Effector memory CD8-positive, alpha-beta T cell (primary cell): ENCODE data around the gene ADCY6.

ENCODE experiments used
- ATAC-seq: fragments of 150-1000 bp; cut with Tn5 transposase; replicated peaks from 2 replicates; pipeline ENCODE4 v1.10.0; 2021; ENCODE audit warnings: mild to moderate bottlenecking, moderate library complexity
- DNase-seq, 3 experiments: peaks; one replicate each; pipeline ENCODE4 v3.0.0; 2021
- H3K27ac Mint-ChIP-seq, 2 donors: one replicate each; pipeline ENCODE4 v1.8.0; 2022; ENCODE audit warnings: mild to moderate bottlenecking in 2 of 2, mixed read lengths in 2 of 2, moderate library complexity in 2 of 2
- H3K27me3 Mint-ChIP-seq, 2 donors: one replicate each; pipeline ENCODE4 v1.8.0; 2022; ENCODE audit warnings: mixed read lengths in 2 of 2
- H3K36me3 Mint-ChIP-seq: one replicate; pipeline ENCODE4 v1.8.0; 2022; ENCODE audit warnings: mild to moderate bottlenecking, moderate library complexity, mixed read lengths; ENCODE audit not compliant: insufficient read depth
- H3K4me1 Mint-ChIP-seq, 2 donors: one replicate each; pipeline ENCODE4 v1.8.0; 2022; ENCODE audit warnings: low read depth in 2 of 2, mixed read lengths in 2 of 2
- H3K4me3 Mint-ChIP-seq, 2 donors: one replicate each; pipeline ENCODE4 v1.8.0; 2022; ENCODE audit warnings: mild to moderate bottlenecking in 2 of 2, mixed read lengths in 2 of 2, moderate library complexity in 2 of 2
- H3K9me3 Mint-ChIP-seq, 2 donors: one replicate each; pipeline ENCODE4 v1.8.0; 2022; ENCODE audit warnings: mixed read lengths in 2 of 2

ADCY6 gene

GRCh38 chr12:48786591-48787544, 2.0 kb downstream of the ADCY6 start:
- peaks cover 62 to 80% of the 10 kb centered on the region in 2 donors for H3K27me3 Mint-ChIP-seq
- H3K9me3 Mint-ChIP-seq = no peaks in the 10 kb centered on the region
- H3K36me3 Mint-ChIP-seq = no peaks in the 10 kb centered on the region
- H3K27ac Mint-ChIP-seq = no peak overlapping the region
- no peak for ATAC-seq
- H3K4me3 Mint-ChIP-seq = no peak overlapping the region
- DNase-seq = no peak
- peaks cover 8 to 9% of the 10 kb centered on the region in 2 donors for H3K4me1 Mint-ChIP-seq

DNA sequence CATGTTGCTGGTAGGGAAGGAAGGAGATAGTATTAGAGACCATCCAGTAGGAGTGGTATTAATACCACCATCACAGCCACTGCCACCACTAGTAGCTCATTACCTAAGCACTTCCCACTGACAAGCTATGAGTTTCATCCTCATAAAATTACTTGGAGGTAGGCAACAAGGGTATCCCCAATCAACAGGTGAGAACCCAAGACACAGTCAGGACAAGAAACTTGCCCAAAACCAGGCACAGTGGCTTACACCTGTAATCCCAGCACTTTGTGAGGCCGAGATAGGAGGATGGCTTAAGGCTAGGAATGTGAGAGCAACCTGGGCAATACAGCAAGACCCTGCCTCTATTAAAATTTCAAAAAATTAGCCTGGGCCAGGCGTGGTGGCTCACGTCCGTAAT, 5.5 kb downstream of the ADCY6 start:
- Mint-ChIP-seq H3K9me3 (no peaks in the 10 kb centered on the region), H3K4me1 (peaks cover under 1 to 1% of the 10 kb centered on the region in 2 donors), H3K27me3 (peaks cover 46 to 63% of the 10 kb centered on the region in 2 donors), H3K36me3 (no peaks in the 10 kb centered on the region), H3K27ac (no peak overlapping the region), H3K4me3 (no peak overlapping the region)
- no peak for ATAC-seq
- no peak for DNase-seq

DNA sequence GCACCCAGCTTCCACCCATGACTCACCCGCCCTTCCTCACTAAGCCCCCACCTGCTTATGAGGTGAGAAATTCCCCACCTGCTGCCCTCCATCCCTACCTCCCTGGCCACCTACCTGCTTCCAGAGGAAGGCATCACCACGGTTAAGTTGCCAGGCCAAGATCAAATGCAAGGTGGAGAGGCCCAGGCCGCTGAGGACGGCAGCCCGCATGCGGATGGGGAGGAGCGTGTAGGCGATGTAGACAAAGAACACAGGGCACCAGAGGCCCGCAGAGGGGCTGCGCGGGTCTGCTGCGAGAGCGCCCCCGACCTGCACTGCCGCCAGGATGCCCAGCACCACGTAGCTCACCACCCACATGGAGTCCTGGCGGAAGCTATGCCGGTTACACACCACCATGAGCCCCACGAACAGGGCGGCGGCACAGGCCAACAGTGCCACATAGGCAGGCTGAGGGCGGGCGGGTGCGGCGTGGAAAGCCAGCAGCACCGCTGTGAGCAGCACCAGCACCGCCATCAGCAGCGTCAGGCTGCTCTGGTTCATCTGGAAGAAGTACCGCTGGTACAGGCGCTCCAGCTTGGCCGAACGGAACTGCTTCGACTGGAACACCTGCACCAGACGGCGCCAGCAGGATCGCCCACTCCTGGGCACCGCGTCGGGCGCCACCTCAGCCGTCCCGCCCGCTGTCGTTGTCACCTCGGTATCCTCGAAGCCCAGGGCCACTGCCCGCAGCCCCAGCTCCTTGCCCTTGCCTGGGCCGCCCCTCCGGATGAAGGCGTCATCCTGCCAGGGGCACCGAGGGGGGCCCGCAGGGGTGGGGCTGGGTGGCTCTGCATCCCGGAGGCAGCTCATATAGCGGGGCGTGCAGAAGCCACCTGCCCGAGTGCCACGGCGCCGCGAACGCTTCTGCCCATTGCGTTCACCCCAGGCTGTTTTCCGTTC, 6.2 kb downstream of the ADCY6 start:
- Mint-ChIP-seq H3K9me3 (no peaks in the 10 kb centered on the region), H3K4me3 (no peak overlapping the region), H3K4me1 (no peaks in the 10 kb centered on the region), H3K27me3 (peaks cover 39 to 58% of the 10 kb centered on the region in 2 donors), H3K36me3 (no peaks in the 10 kb centered on the region), H3K27ac (no peak overlapping the region)
- ATAC-seq = no peak
- DNase-seq = no peak

GRCh38 chr12:48781750-48782456, 7.0 kb downstream of the ADCY6 start:
- Mint-ChIP-seq H3K27me3 (peaks cover 30 to 57% of the 10 kb centered on the region in 2 donors), H3K9me3 (no peaks in the 10 kb centered on the region), H3K4me3 (no peak overlapping the region), H3K4me1 (no peaks in the 10 kb centered on the region), H3K36me3 (no peaks in the 10 kb centered on the region), H3K27ac (no peak overlapping the region)
- DNase-seq = no peak
- no peak for ATAC-seq

DNA sequence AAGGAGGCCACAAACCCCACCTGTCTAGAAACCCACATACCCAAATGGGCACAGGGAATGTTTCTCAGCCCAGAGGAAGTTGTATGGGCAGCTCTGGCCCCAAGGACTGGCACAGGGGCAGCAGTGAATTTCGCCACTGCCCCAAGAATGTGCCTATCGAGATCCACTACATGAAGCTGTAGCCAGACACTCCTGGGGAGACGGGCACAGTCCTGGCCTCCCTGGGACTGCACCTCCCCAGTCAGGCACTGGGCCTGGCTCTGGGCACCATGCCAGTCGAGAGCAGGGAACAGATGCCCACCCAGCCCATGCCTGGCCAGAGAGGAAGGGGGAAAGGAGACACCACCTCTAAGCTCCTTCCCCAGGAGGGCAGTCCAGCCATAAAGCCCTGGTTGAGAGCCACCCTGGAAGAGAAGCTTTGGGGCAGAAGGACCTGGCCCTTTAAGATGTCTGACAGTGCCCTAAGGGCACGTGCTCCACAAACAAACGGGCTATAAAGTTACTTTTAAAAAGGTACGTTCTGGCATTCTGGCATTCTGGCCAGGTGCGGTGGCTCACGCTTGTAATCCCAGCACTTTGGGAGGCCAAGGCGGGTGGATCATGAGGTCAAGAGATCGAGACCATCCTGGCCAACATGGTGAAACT, 8.4 kb downstream of the ADCY6 start:
- ATAC-seq = no peak
- no peak overlapping the region for H3K27ac Mint-ChIP-seq
- no peaks in the 10 kb centered on the region for H3K36me3 Mint-ChIP-seq
- no peaks in the 10 kb centered on the region for H3K4me1 Mint-ChIP-seq
- no peaks in the 10 kb centered on the region for H3K9me3 Mint-ChIP-seq
- DNase-seq = no peak
- H3K27me3 Mint-ChIP-seq = peaks cover 17 to 43% of the 10 kb centered on the region in 2 donors
- H3K4me3 Mint-ChIP-seq = no peak overlapping the region

DNA sequence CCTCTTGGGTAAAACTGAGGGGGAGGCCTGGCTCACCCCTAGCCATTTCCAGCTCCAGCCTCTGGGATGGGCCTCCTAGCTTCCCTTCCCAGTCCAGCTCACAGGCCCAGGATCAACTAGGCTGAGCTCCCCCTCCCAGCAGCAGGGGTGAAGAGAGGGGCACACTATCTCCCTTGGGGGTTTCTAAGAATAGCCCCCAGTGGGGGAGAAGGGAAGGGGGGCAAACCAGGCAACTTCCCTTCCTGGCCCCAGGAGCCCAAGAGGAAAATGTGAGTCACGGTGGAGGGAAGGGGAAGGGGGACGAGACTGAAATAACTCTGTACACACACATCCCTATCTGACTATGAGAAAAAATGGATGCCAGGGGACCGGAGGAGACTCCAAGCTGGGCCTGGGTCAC, 9.0 kb downstream of the ADCY6 start:
- H3K36me3 Mint-ChIP-seq = no peaks in the 10 kb centered on the region
- no peak overlapping the region for H3K27ac Mint-ChIP-seq
- H3K9me3 Mint-ChIP-seq = no peaks in the 10 kb centered on the region
- no peak overlapping the region for H3K4me3 Mint-ChIP-seq
- no peaks in the 10 kb centered on the region for H3K4me1 Mint-ChIP-seq
- peaks cover 12 to 41% of the 10 kb centered on the region in 2 donors for H3K27me3 Mint-ChIP-seq
- no peak for DNase-seq
- no peak for ATAC-seq

DNA sequence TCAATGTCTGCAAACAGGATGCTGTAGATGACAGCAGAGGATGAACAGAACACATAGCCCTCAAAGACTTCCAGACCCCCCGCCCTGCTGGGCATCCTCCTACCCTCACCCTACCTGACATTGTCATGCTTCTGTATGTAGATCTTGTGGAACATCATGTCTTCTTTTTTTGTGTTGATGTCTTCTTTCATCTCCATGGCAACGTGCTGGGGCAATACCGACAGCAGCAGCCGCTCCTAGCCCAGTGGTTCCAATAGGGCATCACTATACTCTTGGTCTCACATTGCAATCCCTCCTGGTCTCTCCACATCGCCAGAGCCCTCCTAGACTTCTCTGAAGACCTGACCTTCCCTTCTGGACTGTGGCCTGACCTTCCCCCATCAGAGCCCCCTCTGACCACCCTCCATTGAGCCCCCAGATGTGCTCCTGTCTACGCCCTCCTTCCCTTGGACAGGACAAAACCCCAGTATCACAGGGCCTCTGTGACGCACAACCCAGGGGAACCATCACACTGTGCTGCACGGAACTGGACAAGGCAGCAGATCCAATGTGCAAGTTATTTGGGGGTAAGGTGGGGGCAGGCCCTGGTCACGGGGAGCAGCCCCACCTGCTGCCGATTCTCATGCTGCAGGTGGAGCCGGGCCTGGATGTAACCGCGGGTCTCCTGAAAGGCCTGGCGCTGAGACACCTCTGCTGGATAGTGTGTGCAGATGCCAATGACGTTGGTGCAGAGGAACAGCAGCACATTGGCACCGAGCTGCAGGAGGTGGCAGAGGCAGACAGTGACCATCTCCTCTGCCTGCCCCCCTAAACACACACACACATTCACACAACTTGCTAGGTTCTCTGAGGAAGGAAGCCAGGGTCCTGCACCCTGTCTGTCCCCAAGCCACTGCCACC, 11.1 kb downstream of the ADCY6 start:
- H3K27me3 Mint-ChIP-seq = peaks cover 15 to 46% of the 10 kb centered on the region in 2 donors
- no peaks in the 10 kb centered on the region for H3K36me3 Mint-ChIP-seq
- H3K4me3 Mint-ChIP-seq = no peak overlapping the region
- ATAC-seq = no peak
- DNase-seq = no peak
- H3K27ac Mint-ChIP-seq = peak overlapping the region in 1 of 2 donors; percentile 14
- H3K4me1 Mint-ChIP-seq = no peaks in the 10 kb centered on the region
- H3K9me3 Mint-ChIP-seq = no peaks in the 10 kb centered on the region

GRCh38 chr12:48776956-48777355, 11.9 kb downstream of the ADCY6 start:
- Mint-ChIP-seq H3K27me3 (peaks cover 10 to 38% of the 10 kb centered on the region in 2 donors), H3K4me1 (no peaks in the 10 kb centered on the region), H3K36me3 (no peaks in the 10 kb centered on the region), H3K27ac (no peak overlapping the region), H3K4me3 (no peak overlapping the region), H3K9me3 (no peaks in the 10 kb centered on the region)
- DNase-seq (no peak), ATAC-seq (no peak)

DNA sequence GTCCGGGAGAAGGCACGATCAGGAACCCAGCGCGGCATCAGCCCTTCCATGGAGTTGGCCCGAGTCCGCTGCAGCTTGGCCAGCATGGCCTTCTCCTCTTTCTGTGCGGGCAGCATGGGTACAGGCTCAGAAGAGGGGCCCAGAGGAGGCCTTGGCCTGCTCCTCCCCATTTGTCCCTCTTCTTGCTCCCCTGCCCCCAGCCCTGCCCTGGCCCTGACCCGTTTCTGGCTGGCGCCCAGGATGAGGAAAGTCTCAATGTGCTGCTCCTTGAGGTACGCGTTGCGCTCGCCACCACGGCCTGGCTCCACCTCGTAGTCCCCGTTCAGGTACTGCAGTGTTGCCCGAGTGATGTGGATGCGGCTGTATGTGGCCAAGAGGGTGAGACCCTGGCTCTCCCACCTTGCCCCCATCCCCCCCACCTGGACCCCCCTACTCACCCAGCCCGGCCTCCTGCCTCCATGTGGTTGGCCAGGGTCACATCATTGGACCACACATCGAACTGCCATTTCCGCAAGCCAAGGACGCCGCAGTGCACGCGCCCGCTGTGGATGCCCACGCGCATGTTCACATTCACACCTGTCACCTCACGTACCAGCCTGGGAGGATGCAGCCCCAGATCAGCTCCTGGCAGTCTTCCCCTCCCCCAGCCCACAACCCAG, 12.8 kb downstream of the ADCY6 start:
- no peaks in the 10 kb centered on the region for H3K36me3 Mint-ChIP-seq
- ATAC-seq (no peak), DNase-seq (no peak)
- H3K27ac Mint-ChIP-seq = no peak overlapping the region
- no peak overlapping the region for H3K4me3 Mint-ChIP-seq
- H3K27me3 Mint-ChIP-seq = peaks cover 6 to 41% of the 10 kb centered on the region in 2 donors
- no peaks in the 10 kb centered on the region for H3K4me1 Mint-ChIP-seq
- H3K9me3 Mint-ChIP-seq = no peaks in the 10 kb centered on the region

- Mint-ChIP-seq H3K4me1 (no peaks in the 10 kb centered on the region), H3K4me3 (no peak overlapping the region), H3K36me3 (no peaks in the 10 kb centered on the region), H3K27me3 (peaks cover 6 to 42% of the 10 kb centered on the region in 2 donors), H3K27ac (no peak overlapping the region), H3K9me3 (no peaks in the 10 kb centered on the region)
- DNase-seq (no peak), ATAC-seq (no peak)
Observed at GRCh38 chr12:48775299-48775698, 13.6 kb downstream of the ADCY6 start.

DNA sequence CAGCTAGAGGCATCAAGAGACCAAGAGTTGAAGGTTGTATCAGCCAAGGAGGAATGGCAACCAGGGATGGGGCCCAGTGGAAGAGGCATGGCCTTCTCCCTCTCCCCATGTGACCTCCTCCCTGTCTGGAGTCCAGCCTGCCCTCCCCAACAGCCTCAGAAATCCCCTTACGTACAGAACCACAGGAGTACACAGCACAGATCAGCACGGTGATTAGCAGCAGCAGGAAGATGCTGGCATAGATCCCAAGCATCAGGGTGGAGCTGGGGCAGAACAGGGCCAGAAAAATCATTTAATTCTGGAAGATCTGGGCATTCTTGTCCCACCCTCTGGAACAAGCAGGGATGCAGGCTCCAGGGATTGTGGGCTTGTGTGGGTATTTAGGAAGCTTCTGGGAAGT, 14.4 kb downstream of the ADCY6 start:
- Mint-ChIP-seq H3K36me3 (no peaks in the 10 kb centered on the region), H3K27ac (no peak overlapping the region), H3K4me1 (no peaks in the 10 kb centered on the region), H3K27me3 (peaks cover 6 to 37% of the 10 kb centered on the region in 2 donors), H3K9me3 (no peaks in the 10 kb centered on the region), H3K4me3 (no peak overlapping the region)
- DNase-seq (no peak), ATAC-seq (no peak)

GRCh38 chr12:48773686-48774085, 15.2 kb downstream of the ADCY6 start:
- Mint-ChIP-seq H3K27ac (peak overlapping the region in 1 of 2 donors; percentile 14), H3K36me3 (no peaks in the 10 kb centered on the region), H3K9me3 (no peaks in the 10 kb centered on the region), H3K4me1 (no peaks in the 10 kb centered on the region), H3K4me3 (no peak overlapping the region), H3K27me3 (peaks cover 6 to 39% of the 10 kb centered on the region in 2 donors)
- DNase-seq (no peak), ATAC-seq (no peak)
